ENCODE measurements around the gene MTSS2. TPM values are rescaled to one million over a fixed set of nuclear protein-coding genes. Genes with fewer than 3 reads are reported as not detected.

MTSS2 gene
- total RNA-seq, 2 experiments from 2014 or later = 2.0 TPM

GRCh38 chr16:70656065-70656711, 29.7 kb downstream of the MTSS2 start:
- no peaks in the 10 kb centered on the region for H3K36me3 Mint-ChIP-seq (ENCODE audit: low read depth)
- no peak overlapping the region for H3K27ac Mint-ChIP-seq
- DNase-seq = no peak
- H3K4me3 Mint-ChIP-seq = no peak overlapping the region
- intact Hi-C loops (cut with micrococcal nuclease) = loop anchor here (10.0 kb wide), 1 partner anchor 491 kb away; no protein-coding TSS in a partner anchor
- H3K27me3 Mint-ChIP-seq (ENCODE audit: low read depth) = no peaks in the 10 kb centered on the region
- H3K9me3 Mint-ChIP-seq = no peaks in the 10 kb centered on the region
- peaks cover 5% of the 10 kb centered on the region for H3K4me1 Mint-ChIP-seq (ENCODE audit: low read depth)
- CTCF ChIA-PET = interaction anchor here (0.7 to 3.6 kb wide), 5 partner anchors 115 to 325 kb away, joined by 3 to 24 read pairs (median 5); no protein-coding TSS in a partner anchor

DNA sequence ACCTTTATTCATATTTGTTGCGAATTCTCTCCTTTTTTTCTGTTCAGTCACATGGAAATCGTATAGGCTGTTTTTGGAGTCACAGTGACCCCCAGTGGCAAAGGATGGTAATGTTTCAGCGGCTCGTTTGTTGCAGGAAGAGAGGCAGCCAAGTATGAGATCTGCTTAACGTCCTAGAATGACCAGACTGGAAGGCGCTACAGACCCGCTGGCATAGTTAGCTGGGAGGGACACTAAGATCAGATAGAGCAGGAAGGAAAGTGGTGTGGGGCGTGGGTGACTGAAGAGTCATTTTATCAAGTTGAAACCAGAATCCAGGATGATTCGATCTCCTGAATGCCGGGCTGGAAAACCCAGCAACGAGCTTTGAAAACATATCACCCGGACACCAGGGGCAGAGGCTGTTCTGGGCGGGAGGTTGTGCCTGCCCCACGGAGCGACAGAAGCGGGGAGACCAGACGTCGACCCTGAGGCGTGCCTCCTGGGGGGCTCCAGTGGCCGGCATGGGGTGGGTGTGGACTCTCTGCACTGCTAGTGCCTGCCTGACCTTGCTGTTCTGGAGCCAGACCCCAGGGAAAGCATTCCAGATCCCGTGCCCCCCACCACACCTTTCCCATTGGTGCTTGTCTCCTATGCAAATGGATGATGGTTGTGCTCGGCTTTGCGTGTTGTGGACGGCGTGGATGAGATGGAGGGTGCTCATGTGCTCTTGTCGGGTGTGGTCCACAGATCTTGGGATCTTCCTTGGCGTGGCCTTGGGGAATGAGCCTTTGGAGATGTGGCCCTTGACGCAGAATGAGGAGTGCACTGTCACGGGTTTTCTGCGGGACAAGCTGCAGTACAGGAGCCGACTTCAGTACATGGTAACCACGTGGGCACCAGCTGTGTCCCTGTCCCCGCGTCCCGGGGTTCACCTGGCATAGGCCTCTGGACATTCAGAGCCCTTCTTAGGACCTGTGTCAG, 31.8 kb downstream of the MTSS2 start:
- Mint-ChIP-seq H3K9me3 (no peaks in the 10 kb centered on the region), H3K27ac (no peak overlapping the region), H3K36me3 (ENCODE audit: low read depth) (no peaks in the 10 kb centered on the region), H3K27me3 (ENCODE audit: low read depth) (no peaks in the 10 kb centered on the region), H3K4me3 (no peak overlapping the region), H3K4me1 (ENCODE audit: low read depth) (peaks cover 5% of the 10 kb centered on the region)
- CTCF ChIA-PET = interaction anchor here (0.6 to 3.6 kb wide), 20 partner anchors 8 to 493 kb away, joined by 3 to 24 read pairs (median 4); no protein-coding TSS in a partner anchor
- peak; percentile 93 for DNase-seq
- intact Hi-C loops (cut with micrococcal nuclease) = loop anchor here (1.0 to 10.0 kb wide), 9 partner anchors 77 to 858 kb away; no protein-coding TSS in a partner anchor

DNA sequence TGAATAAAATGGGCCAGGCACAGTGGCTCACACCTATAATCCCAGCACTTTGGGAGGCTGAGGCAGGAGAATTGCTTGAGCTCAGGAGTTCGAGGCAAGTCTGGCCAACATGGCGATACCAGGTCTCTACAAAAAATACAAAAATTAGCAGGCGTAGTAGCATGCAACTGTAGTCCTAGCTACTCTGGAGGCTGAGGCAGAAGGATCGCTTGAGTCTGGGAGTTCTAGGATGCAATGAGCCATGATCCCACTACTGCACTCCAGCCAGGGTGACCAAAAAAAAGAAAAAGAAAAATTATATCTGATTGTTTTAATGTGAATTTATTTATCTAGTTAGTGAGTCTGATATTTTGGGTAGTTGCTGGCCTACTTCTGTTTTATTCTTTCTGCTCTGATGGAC, 32.4 kb downstream of the MTSS2 start:
- intact Hi-C loops (cut with micrococcal nuclease) = loop anchor here (1.0 to 10.0 kb wide), 9 partner anchors 76 to 857 kb away; no protein-coding TSS in a partner anchor
- peaks cover 5% of the 10 kb centered on the region for H3K4me1 Mint-ChIP-seq (ENCODE audit: low read depth)
- no peaks in the 10 kb centered on the region for H3K9me3 Mint-ChIP-seq
- no peaks in the 10 kb centered on the region for H3K27me3 Mint-ChIP-seq (ENCODE audit: low read depth)
- no peak overlapping the region for H3K4me3 Mint-ChIP-seq
- H3K36me3 Mint-ChIP-seq (ENCODE audit: low read depth) = no peaks in the 10 kb centered on the region
- no peak for DNase-seq
- H3K27ac Mint-ChIP-seq = no peak overlapping the region
- CTCF ChIA-PET = interaction anchor here (0.7 to 3.6 kb wide), 21 partner anchors 9 to 494 kb away, joined by 3 to 24 read pairs (median 4); partner anchors contain the start of gene AARS1

DNA sequence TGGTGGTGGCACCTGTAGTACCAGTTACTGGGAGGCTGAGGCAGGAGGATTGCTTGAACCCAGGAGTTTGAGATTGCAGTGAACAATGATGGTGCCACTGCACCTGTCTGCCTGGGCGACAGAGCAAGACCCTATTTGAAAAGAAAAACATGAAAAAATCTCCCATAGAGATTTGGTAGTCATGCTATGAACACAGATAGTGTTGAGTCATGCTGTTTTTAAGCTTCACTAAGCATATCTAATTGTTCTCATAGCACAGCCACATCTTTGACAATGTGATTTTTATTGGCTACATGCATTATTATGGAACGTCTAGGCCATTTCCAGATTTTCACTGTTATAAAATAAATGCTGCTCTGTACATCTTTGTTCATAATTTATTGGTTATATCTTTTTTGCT, 33.5 kb downstream of the MTSS2 start:
- intact Hi-C loops (cut with micrococcal nuclease) = loop anchor here (5.0 to 10.0 kb wide), 4 partner anchors 75 to 488 kb away; no protein-coding TSS in a partner anchor
- Mint-ChIP-seq H3K4me1 (ENCODE audit: low read depth) (peaks cover 5% of the 10 kb centered on the region), H3K36me3 (ENCODE audit: low read depth) (no peaks in the 10 kb centered on the region), H3K9me3 (no peaks in the 10 kb centered on the region), H3K4me3 (no peak overlapping the region), H3K27ac (no peak overlapping the region), H3K27me3 (ENCODE audit: low read depth) (no peaks in the 10 kb centered on the region)
- CTCF ChIA-PET = interaction anchor here (0.6 to 3.6 kb wide), 14 partner anchors 15 to 918 kb away, joined by 3 to 24 read pairs (median 5); no protein-coding TSS in a partner anchor
- DNase-seq = no peak

GRCh38 chr16:70651524-70651923, 34.3 kb downstream of the MTSS2 start:
- Mint-ChIP-seq H3K27ac (no peak overlapping the region), H3K4me1 (ENCODE audit: low read depth) (peaks cover 5% of the 10 kb centered on the region), H3K4me3 (no peak overlapping the region), H3K27me3 (ENCODE audit: low read depth) (no peaks in the 10 kb centered on the region), H3K9me3 (no peaks in the 10 kb centered on the region), H3K36me3 (ENCODE audit: low read depth) (no peaks in the 10 kb centered on the region)
- CTCF ChIA-PET = interaction anchor here (0.7 to 2.3 kb wide), 3 partner anchors 143 to 320 kb away, joined by 3 to 12 read pairs (median 4); no protein-coding TSS in a partner anchor
- no peak for DNase-seq
- intact Hi-C loops (cut with micrococcal nuclease) = loop anchor here (5.0 to 10.0 kb wide), 4 partner anchors 74 to 487 kb away; no protein-coding TSS in a partner anchor

DNA sequence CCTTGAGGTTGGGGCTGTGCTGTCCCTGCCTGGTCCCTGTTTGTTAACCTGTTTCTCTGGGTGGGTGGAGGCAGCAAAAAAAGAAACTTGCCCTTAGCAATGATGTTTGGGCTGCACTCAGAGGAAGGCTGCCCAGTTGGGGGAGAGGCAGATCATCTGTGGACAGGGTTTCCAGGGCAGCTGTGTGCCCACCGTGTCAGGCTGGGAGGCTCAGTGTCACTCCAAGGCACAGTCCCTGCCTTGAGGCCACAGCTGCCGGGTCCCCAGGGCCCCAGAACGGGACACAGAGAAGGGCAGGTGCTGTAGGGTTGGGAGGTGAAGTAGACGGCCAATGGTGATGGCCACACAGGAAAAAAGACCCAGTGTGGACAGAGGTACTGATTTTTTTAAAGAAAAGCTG, 35.6 kb downstream of the MTSS2 start:
- Mint-ChIP-seq H3K9me3 (no peaks in the 10 kb centered on the region), H3K27me3 (ENCODE audit: low read depth) (no peaks in the 10 kb centered on the region), H3K27ac (no peak overlapping the region), H3K4me1 (ENCODE audit: low read depth) (peaks cover 5% of the 10 kb centered on the region), H3K4me3 (no peak overlapping the region), H3K36me3 (ENCODE audit: low read depth) (no peaks in the 10 kb centered on the region)
- CTCF ChIA-PET = no interaction called here
- DNase-seq = no peak
- intact Hi-C loops (cut with micrococcal nuclease) = loop anchor here (5.0 to 10.0 kb wide), 4 partner anchors 73 to 485 kb away; no protein-coding TSS in a partner anchor

- Mint-ChIP-seq H3K9me3 (no peaks in the 10 kb centered on the region), H3K4me1 (ENCODE audit: low read depth) (peaks cover 5% of the 10 kb centered on the region), H3K4me3 (no peak overlapping the region), H3K27ac (no peak overlapping the region), H3K27me3 (ENCODE audit: low read depth) (no peaks in the 10 kb centered on the region), H3K36me3 (ENCODE audit: low read depth) (no peaks in the 10 kb centered on the region)
- no peak for DNase-seq
- CTCF ChIA-PET = interaction anchor here (1.1 kb wide), 1 partner anchor 10 kb away, joined by 3 read pairs; no protein-coding TSS in a partner anchor
- intact Hi-C loops (cut with micrococcal nuclease) = no loop called here
Measured at GRCh38 chr16:70649300-70649699, 36.6 kb downstream of the MTSS2 start.

GRCh38 chr16:70648606-70649005, 37.2 kb downstream of the MTSS2 start:
- intact Hi-C loops (cut with micrococcal nuclease) = no loop called here
- no peaks in the 10 kb centered on the region for H3K36me3 Mint-ChIP-seq (ENCODE audit: low read depth)
- H3K27ac Mint-ChIP-seq = no peak overlapping the region
- CTCF ChIA-PET = interaction anchor here (1.1 kb wide), 1 partner anchor 11 kb away, joined by 3 read pairs; no protein-coding TSS in a partner anchor
- H3K4me1 Mint-ChIP-seq (ENCODE audit: low read depth) = peaks cover under 1% of the 10 kb centered on the region
- no peaks in the 10 kb centered on the region for H3K9me3 Mint-ChIP-seq
- H3K4me3 Mint-ChIP-seq = no peak overlapping the region
- no peaks in the 10 kb centered on the region for H3K27me3 Mint-ChIP-seq (ENCODE audit: low read depth)
- DNase-seq = no peak

DNA sequence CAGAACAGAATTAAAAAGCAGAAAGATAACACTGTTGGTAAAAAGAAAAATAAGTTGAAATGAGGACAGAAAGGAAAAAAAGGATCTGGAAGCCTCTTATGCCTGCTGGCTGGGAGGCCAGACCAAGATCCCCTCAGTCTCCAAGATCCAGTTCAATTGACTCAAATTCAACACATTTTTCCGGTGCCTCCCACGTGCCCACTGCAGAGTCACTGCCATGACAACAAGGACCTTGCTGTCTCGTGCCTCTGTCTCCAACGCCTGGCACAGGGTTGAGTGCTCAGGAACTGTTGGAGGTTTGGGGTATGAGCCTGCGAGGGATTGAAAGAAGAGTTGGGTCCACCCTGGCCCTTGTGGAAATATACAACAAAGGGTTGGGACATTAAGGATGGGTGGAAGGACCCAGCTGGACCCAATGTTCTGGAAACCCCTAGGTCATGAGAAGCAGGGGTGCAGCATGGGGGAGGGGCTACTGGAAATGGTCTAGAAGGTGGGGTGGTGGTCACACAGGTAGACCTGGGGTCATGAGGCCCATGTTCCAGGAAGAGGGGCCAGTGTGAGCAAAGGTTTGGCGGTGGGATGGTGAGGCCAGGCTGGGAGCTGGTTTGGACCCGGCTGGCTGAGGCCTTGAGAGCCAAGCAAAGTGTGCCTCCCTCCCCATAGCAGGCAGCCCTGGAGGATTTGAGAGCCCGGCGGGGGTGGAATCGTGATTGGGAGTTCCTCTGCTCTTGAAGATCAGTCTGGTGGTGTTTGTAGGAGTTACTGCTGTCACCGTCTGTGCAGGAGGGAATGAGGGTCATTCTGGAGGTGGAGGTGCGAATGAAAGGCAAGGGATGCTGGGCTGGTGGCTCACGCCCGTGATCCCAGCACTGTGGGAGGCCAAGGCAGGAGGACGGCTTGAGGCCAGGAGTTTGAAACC, 38.2 kb downstream of the MTSS2 start:
- Mint-ChIP-seq H3K4me1 (ENCODE audit: low read depth) (no peaks in the 10 kb centered on the region), H3K36me3 (ENCODE audit: low read depth) (no peaks in the 10 kb centered on the region), H3K9me3 (no peaks in the 10 kb centered on the region), H3K4me3 (no peak overlapping the region), H3K27ac (no peak overlapping the region), H3K27me3 (ENCODE audit: low read depth) (no peaks in the 10 kb centered on the region)
- CTCF ChIA-PET = no interaction called here
- intact Hi-C loops (cut with micrococcal nuclease) = no loop called here
- DNase-seq = no peak

GRCh38 chr16:70646260-70647241, 39.3 kb downstream of the MTSS2 start, which contains the start of gene IL34:
Gene IL34, plus strand, starts transcription at chr16:70646559. Its CDS starts 389 bp downstream, at chr16:70646948.
- no peak for DNase-seq
- CTCF ChIA-PET = interaction anchor here (0.5 kb wide), 1 partner anchor 125 kb away, joined by 3 read pairs; no protein-coding TSS in a partner anchor
- no peaks in the 10 kb centered on the region for H3K9me3 Mint-ChIP-seq
- H3K36me3 Mint-ChIP-seq (ENCODE audit: low read depth) = no peaks in the 10 kb centered on the region
- H3K4me3 Mint-ChIP-seq = no peak within 1 kb of the TSS
- no peaks in the 10 kb centered on the region for H3K4me1 Mint-ChIP-seq (ENCODE audit: low read depth)
- intact Hi-C loops (cut with micrococcal nuclease) = no loop called here
- H3K27ac Mint-ChIP-seq = no peak within 1 kb of the TSS
- no peaks in the 10 kb centered on the region for H3K27me3 Mint-ChIP-seq (ENCODE audit: low read depth)

Measured in activated naive CD4-positive, alpha-beta T cell treated with anti-CD3 and anti-CD28 coated beads for 36 hours (primary cell).